ENCODE data around the gene HIVEP3.

The HIVEP3 gene

DNA sequence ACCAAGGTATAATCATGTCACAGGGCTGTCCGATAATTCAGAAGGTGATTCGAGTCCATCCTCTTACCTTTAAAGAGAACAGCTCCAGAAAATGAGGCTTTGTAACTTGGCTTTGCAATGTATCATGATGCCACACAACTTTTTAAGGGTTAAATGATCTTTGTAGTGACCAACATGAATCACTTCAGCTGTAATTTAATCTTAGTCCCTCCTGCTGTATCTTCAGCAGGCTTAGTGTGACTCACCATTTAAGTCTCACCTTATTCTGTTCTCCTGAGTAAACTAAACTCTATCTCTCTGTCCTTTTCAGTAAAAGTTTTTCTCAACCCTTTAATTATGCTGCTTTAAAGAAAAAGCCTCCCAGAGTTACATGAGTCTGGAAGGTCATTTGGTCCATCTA is 1.9 kb upstream of the HIVEP3 start:
- no peak for DNase-seq

DNA sequence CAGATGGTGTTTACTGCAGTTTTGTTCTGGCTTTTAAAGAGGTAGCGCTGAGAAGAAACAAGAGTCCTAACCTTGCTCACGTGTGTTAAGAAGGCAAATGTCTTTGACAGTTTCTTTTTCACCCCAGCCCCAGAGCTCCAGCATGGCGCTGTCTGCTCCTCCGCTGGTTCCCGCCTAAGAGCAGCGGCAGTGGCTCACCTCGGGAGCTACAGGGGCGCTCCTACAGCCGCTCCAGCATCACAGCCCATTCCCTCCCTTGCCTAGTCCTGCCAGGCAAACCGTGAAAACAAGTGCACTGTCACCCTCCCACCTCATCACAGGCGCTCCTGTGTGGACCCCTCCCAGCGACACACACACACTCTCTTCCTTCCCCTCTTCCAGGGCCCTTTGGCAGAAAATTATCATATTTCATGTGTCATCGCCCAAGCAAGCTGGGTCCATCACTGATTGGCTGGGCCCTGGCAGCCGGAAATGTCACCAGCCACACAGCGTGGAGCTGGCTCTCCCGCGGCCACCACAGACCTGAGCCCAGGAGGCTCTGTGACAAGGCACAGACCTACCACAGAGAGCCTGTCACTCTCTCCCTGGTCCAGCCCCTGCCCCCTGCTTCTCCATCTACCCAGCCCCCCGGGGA is 1.2 kb upstream of the HIVEP3 start:
- DNase-seq = no peak

DNA sequence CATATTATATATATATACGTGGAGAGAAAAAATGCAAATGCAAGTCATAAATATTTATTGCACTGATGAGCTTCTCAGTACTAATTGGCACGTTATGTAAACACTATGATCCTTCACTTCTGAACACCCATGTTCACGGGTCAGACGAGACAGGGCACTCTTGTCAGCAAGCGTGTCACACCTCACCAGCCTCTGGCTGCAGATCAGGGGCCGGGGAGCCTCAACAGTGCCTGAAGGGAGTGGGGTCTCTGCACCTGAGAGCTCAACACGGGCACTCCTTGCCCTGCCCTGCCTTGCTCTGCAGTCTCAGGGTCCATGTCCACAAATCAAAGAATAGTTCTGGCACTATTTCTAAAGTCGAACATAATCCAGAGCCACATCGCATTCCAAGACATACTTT is 409 bp upstream of the HIVEP3 start:
- DNase-seq = no peak

DNA sequence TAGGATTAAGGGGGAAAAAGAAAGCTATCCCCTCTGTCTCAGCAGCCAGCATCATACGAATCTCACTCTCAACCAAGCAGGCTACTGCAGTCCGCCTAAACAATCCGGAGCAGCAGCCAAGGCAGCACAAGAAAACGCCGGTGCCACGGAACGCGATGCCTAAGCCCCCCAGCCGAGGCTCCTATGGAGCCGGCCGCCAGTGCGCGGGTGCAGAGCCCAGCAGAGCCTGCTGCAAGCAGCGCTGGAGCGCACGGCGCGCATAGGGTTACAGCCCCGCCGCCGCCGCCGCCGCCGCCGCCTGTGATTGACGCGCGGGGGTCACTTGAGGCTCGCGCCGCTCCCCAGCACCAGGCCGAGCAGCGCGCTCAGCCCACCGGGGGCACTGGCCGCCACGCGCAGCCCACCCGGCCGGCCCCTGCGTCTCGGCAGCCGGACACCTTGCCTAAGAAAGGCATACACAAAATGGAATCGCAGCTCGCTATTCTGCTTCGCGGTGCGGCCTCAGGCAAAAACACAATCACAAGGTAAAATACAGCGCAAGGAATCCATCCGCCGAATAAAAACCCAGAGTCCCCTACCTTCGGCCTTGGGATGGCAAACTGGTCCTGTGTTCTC is 780 bp downstream of the HIVEP3 start:
- DNase-seq = no peak

DNA sequence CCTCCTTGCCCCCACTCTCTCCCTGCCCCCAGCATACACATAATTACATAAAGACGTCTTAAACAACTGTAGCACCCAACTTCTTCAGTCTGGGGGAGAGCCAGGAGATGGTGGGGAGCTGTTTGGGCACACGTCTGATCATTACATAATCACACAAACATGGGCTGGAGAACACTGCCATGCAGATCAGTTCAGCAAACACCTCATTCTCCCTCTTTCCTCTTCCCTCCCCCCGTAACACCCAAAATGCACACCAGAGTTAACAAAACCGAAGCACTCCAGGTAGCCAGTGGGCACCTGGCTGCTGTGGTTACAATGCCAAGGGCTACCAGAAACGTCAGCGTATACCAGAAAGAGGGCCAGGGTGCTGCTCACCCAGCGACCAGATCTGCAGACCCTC is 1.6 kb downstream of the HIVEP3 start:
- DNase-seq = no peak

DNA sequence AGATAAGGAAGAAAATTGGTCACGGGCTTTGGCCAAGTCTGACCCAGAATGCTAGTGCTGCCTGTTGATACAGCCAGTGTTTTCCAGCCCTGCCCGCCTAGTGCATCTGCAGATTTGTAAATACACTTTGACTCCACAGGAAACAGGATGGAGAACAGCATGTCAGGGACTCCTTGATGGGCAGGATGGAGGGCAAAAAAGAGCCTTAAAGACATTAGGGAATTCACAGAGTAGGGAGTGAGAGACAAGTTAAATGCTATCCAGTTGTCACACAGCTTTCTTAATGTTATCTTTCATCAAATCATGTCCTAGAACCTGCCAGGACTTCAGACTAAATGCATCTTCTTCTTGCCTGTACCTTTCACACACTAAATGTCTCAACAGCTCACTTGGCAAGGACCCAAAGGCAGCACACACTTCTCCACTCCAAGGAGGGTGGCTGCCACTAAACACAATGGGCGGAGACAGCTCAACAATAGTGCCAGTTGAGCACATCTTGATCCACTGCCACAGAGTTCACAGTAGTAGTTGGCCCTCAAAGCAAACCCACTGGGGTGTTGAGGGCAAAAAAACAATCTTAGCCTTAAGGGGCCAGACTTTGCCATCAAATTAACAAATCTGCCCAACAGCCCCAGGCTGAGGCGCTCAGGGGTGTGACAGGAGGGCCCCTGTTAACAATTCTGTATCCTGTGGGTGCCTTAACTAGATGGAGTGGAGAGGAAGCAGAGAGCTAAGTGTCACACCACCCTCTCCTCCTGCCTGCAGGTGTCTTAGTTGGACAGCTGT is 2.7 kb downstream of the HIVEP3 start:
- DNase-seq = no peak

DNA sequence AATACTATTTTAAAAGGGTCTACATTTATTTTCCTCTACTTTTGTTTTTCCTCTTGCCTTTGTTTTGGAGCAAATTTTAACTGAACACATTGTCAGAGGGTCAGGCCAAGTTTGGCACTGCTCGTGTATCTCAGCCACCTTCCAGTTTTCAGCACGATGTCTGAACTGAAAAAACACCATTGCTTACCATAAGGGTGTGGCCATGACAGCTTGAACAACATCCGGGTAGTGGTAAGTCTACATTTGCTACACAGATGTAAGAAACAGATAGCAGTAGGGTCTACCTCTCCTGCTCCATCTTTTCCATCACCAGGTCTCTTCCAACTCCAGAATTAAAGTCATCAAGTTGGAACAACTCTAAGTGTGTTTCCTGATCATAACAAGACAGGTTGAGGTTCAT is 4.2 kb downstream of the HIVEP3 start:
- no peak for DNase-seq

DNA sequence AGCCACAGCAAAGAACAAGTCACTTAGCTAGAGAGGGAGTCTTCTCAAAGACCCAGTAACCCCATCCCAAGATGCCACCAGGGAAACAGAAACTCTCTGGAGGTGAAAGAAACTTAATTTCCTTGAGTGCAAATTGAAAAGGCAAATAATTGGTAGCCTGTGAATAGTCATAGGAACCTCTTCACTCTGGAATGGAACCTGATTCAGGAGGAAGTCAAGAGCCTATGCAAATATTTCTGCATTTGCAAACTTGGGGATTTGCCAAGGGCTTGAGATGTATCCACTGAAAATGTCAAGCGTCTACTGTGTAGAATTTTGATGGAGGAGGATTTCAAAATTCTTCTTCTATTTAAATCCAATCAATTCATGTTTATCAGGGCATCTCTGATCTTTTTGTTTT is 5.7 kb downstream of the HIVEP3 start:
- DNase-seq = no peak

DNA sequence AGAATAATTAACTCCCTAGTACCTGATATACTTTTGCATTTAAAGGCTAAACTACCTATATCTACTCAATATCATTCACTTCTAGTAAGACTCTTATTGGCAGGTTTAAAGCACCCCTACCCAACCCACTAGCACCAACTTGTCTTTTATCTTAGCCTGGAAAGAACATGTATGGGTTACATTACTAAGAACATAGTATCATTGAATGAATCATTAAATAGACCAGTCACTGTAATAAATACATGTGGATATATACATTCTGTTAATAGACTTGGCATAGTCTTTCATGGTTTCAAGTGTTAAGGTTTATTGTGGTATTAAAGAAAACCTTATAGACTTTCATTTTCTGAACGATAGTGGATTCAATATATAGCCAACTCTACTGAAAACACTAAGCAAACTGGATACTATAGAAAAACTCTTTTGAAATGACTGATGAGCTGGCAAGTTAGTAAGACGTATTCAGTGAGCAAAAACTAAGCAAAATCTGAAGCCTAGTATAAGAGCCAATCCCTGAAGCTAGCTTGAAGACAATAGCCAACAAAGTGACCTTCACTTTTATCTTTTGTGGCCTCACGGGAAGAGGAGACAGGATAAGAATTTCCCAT is 10.3 kb downstream of the HIVEP3 start:
- no peak for DNase-seq

DNA sequence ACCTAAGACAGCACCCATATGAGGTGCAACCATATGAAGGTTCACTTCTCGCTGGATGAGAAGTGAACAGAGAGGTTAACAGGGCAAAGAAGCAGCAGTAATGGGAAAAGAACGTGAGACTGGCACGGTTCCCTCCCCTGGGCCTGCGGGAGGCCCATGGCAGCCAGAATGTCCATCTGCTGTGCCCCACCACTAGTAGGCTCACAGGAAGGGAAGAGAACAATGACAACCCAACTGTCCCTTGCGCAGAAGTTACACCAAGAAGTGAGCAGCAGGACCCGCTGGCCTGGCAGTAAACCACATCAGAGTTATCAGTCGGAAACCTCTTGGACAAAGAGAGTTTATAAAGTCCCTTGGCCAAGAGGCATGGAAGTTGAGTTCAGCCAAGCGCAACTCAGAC is 11.3 kb downstream of the HIVEP3 start:
- DNase-seq = no peak

DNA sequence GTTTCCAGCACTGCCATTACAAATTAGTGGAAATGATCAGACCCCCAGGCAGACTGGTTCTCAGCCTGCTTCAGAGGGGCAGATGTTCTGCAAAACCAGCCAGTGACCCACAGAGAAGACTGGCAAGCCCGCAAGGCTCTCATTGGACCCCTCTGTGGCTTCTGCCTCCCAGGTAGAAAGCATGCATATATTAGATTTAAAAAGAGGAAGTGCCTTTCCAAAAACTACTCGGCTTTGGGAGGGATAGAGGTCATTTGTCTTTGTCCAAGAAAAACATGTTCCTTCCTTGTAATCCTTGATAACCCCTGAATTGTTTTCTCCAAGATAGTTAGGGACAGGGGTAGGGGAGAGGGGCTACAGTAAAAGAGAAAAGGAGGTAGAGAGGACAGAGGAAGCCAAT is 11.8 kb downstream of the HIVEP3 start:
- no peak for DNase-seq

DNA sequence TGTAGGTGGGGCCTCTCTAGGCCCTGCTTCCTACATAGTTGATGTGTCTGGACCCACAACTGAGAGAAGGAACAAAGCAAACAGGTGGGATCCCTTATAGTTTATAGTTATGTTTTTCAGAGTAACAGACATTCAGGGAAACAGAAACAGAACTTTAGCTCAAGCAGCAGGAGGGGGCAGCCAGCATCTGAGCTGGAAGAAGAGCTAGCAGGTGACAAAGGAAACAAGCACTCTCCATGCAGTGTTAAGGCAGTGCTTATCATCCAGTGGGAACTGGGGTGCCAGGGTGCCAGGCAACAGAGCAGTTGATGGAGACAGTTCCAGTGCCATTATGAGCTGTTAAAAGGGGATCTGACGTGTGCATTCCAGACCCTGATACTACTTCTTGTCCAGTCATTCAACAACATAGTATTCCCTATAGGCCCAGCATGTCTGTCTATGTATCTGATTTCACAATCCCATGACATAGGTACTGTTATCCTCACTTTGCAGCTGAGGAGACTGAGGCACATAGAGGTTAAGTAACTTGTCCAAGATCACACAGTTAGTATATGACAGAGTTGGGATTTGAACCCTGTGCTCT is 13.5 kb downstream of the HIVEP3 start:
- DNase-seq = no peak

DNA sequence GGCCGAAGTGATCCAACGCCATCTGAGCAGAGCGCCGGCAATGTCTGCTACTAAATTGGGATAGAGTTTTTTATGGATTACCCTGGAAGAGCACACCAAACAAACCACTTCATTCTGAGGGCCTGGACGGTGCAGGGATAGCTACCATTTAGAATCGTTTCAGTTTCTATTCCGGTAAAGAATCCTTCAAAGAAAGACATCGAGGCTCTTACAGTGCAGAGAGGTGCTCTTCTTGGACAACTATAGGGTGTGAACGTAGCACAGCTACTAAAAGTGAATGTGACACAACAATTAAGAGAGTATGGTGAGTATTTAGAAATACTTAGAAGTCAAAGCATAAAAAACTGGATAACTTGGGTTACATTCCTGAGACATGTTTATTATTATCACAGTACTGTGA is 16.1 kb downstream of the HIVEP3 start:
- DNase-seq = no peak

DNA sequence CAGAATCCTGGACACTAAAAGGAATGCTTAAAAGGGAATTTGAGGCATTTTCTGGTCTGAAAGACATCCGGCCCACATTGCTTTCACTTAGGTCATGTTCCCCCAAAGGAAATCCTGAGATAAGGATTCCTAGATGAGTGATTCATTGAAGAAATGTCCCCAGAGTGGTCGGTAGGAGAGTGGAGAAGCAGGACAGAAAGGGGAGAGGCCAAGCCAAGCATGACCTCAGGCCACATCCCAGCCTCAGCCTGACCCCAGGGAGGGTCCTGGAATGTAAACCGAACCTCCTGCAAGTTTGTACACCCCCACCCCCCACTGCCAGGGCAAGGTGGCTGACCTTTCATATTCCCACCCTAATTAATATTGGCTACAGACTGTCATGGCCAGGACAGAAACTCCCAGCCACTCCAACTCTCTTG is 16.6 kb downstream of the HIVEP3 start:
- DNase-seq = no peak

DNA sequence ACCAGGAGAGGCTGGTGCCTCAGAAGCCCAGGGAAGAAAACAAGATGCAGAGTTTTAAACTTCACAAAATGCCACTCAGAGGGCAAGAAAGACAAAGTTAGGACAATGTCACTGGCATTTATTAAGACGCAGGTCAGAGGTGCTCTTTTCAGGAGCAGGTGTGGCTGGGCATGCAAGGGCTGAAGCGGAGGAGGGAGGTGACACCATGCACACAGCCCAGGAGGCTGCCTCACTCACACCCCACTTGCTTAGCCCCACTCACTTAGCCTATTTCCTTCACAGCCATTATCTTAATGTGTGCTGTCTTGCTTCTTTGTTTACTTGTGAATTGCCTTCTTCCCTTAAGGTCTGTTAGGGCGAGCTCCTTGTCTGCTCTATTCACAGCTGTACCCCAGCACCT is 17.2 kb downstream of the HIVEP3 start:
- no peak for DNase-seq

DNA sequence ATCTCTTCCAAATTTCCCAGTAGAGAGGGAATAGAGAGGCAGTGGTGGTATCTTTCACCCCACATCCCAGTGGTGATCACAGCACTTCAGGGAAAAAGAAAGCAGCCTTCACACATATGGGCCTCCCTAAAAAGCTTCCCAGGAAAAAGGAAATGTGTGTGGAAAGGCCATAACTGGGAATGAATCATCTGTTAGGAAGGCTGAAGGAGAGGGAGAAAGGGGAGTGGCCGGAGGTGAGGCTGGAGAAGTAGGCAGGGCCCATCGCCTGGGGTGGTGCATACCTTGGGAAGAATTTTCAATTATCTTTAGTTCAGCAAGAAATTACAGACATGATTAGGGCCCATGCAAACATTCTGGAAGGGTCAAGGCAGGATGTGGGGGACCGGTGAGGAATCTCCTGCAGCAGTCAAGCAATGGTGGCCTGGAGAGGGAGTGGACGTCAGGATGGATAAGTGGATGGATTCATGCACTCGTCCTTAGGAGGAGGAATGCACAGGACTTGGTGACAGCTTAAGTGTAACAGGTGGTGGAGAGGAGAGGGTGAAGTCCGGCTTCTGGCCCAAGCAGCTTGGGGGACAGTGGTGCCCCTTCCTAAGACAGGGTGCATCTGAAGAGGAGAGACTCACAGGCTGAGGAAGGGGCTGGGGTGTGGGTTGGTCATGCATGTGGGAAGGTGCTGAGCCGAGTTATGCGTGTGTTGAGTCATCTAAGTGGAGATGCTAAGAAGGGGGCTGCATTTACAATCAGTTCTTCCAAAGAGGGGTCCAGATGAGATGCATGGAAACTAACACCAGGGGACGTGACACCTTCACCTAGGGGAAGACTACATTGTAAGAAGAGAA is 17.9 kb downstream of the HIVEP3 start:
- no peak for DNase-seq

DNA sequence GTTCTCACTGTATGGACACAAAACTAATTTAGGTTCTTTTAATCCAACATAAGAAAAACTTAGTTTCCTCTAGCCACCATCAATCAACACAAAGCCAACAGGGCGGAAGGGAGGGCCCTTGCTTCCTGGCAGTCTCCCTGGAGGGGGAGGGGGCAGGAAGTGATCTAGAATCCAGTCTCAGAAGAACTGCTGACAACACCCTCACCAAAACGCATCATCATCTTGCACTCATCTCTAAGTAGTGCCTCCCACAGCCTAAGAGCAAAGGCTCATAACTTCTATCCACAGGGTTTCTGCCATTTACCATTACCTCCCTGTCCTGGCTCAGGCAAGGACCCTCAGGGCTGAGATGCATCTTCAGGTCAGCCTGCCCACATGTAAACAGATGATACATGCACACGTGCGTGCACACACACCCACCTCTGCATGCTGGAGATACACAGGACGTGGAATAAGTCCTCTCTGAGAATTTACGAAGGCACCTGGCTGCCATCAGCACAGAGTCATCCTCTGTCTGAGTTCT is 20.5 kb downstream of the HIVEP3 start:
- no peak for DNase-seq

DNA sequence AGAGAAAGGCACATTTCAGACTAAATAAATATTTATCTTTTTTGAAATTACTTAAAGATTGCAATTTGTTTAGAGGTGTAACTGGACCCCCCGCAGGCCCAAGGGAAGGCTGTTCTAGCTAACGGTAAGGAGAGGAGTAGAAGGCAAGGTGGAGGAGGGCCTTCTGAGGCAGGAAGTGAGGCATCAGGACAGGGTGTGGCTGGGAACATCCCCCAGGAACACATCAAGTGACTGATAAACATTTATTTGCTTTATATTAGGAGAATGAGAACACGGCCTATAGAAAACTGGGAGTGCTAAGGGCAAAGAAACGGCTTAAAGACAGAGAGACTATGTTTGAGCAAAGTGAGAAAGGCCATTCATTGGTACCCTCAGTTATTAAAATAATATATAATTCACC is 23.2 kb downstream of the HIVEP3 start:
- no peak for DNase-seq

DNA sequence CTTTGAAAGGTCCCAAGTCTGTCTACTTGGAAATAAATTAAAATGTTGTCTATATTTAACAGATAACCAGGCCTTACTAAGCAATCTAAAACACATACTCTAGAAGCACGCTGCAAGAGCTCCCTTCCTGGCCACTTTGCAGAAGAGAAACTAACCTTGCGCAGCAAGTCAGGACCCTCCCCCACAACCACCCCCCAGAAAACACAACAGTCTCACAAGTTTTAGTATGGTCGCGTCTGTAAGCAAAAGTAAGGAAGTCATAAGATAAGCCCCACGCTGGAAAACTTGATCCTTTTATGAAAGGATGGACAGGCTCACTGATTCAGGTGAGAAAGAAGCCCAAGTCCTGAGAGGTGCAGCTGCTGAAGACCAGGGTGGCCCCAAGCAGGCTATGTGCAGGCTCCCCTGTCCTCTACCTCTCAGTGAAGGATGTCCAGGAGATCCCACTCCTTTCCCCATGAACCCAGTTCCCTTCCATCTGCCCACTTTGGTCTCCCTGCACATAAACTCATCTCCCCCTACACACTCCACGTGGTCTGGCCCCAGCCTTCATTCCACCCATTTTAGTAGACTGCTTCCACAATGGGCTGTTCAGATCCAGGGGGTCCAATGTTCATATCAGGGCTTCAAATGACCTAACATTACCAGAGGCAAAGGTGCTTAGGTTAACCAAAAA is 23.8 kb downstream of the HIVEP3 start:
- DNase-seq = no peak

DNA sequence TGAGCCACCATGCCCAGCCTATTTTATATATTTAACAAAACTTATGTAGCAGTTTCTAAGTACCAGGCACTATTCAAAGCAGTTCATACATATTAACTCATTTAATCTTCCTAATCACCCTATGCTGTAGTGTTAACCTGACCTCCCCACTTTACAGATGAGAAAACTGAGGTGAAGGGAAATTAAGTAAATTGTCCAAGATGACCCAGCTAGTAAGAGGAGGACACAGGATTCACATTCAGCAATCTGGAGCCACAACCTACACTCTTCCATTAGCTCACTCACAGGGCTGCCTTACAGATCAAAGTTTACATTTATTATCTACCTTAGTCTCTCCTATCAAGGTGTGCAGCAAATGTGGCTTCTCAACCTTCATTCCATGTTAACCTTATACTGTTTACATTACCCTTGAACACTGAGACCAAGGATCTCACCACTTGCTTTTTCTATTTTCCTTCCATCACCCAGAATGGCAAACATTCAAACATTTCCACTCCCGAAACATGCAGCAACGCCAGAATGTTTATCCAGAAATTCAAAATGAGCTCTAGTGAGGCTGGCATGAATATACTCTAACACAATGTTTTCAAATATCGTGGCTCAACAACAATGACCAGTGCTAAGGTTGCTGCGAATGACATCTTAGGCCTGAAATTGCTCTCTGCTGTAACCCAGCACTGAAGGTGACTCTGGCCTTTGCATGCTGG is 24.5 kb downstream of the HIVEP3 start:
- DNase-seq = no peak

DNA sequence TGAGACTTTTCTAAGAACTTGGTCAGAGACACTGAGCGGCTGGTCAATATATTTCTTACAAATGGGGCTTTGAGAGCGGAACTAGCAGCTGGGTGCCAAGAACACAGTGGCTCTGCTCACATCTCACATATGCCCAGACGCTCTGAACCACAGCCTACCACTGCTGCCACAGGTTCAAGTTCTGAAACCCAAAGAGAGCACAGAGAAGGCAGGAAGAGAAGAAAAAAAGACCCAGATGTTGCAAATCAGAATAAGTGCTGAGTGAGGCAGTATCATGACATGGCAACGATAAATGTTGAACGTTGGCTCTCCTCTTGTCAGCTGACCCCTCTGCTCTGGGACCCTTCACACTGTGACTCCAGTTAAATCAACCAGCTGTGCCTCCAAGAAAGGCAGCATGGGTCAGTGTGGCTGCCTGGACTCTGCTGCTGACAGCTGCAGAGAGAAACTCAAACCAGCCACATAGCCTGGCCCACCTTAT is 26.4 kb downstream of the HIVEP3 start:
- no peak for DNase-seq

Data from SIG-M5 (cell line).